ENCODE results near the gene RNASE4. TPM values are rescaled to one million over a fixed set of nuclear protein-coding genes. Genes with fewer than 3 reads are reported as not detected.
A peak's percentile ranks its signal among the peaks of the same experiment; 100 is the strongest.
"Not testable (repeated sequence)": the region's sequence is repeated elsewhere in the genome, so short reads cannot be mapped to it uniquely, and the experiment has no call there.

Gene RNASE4
- total RNA-seq, 2 experiments from 2014 or later, result 0.35 to 0.68 TPM

DNA sequence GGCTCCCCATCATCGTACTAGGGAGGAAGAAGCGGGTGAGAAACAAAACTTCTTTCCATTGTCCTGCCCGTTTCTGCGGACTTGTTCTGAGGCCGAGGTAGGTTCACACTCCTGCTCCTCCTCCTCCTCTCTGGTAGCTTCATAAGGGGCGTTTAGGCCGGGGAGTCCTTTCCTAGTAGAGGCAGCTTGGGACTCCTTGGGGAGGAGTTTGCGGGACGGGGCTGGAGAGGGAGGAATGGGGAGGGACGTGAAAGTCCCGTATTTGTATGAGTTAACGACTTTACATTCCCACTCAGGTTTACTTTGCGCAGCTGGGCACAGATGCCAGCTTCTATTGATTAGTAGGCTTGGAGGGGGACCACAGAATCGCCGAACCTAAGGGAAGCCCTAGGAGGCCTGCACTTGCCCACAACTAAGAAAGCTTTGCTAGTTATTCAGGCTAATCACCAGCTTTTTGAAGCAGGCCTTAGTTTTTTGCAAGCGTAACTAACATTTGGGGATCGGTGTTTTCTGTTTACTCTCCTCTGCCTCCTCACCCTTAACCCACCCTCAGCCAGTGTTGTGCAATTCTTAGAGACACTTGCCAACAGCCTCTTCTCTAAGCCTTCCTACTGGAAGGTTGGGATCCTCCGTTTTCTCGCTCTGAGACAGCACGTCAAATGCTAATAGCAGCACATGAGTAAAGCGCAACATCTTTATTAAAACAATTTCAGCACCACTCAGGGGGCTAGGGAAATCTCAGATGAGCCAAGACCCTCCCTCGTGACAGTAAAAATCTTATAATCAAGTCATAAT lies 499 bp downstream of the RNASE4 start:
- peaks cover 1% of the 10 kb centered on the region for H3K36me3 Mint-ChIP-seq
- no peak overlapping the region for H3K27ac Mint-ChIP-seq
- H3K9me3 Mint-ChIP-seq, result no peaks in the 10 kb centered on the region

DNA sequence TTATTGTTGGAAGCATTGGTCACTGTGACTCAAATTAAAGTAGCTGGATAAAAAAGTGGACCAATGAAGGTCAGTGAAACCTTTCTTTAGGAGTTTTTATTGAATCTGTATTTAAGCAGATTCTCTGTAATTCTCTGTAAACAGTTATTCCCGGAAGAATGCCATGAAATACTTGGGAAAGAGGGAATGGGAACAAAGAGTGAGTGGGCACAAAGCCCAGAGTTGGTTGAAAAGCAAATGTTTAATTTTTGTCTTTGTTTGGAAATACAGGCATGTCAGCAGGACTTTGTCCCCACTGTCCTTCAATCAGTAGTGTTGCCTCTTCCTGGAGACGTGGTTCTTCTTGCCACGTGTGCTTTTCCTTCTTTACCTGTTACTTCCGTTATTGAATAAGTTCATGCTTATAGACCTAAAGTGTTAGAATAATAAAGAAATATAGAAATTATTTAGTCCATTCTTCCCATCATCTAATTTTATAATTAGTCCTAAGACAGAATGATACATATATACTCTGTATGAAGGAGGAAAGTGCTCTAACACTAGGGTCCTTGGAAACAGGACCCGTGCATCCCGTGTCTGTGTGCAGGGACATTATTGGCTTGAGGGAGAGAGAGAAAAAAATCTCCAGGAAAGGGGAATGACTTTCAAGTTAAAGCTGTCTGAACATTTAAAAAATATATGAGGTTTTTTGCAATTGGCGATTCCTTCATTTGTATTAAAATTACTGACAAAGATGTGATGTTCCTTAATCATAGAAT lies 2.2 kb downstream of the RNASE4 start:
- Mint-ChIP-seq H3K27ac (no peak overlapping the region), H3K9me3 (no peaks in the 10 kb centered on the region), H3K36me3 (no peaks in the 10 kb centered on the region), H3K4me3 (no peak overlapping the region), H3K4me1 (peaks cover 19% of the 10 kb centered on the region), H3K27me3 (peaks cover 1% of the 10 kb centered on the region)
- DNase-seq, result no peak

More for the DNA sequence above, 499 bp downstream of the RNASE4 start:
- Mint-ChIP-seq H3K27me3 (peaks cover 5% of the 10 kb centered on the region), H3K4me3 (no peak overlapping the region), H3K4me1 (peaks cover 27% of the 10 kb centered on the region)
- no peak for DNase-seq

DNA sequence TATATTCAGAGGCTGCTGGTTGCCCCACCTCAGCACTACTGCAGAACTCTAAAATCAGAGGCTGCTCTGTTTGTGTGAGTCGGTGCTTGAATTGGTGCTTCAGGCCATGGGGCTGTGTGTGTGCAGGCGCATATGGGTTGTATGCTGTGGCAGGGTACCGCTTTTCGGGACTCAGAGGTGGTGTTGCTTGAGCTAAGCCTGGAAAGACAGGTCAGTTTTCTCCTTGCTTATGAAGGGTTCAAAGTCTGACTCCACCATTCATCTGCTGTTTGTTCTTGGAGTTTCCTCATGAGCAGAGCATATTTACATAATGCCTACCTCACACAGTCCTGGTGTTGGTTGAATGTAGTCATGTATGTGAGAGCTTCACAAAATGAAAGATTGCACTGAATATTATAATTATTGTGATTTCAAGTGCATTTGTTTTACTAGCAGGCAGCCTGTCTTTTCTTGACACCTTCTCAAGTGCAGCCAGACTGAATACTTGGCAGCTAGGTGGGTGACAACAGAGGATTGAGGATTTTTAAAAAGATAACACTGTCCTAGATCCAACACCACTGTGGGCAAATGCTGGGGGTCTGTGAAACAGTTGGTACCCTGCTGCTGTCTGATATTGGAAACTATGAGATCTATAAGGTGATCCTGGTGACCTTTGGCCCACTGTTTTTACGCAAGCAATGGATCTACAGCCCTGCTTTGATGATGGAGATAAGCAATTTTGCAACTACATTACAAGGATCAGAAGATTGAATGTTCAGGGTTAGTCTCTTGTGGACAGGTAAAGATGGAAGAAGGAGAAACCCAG lies 3.2 kb downstream of the RNASE4 start:
- no peak overlapping the region for H3K4me3 Mint-ChIP-seq
- H3K27ac Mint-ChIP-seq, result no peak overlapping the region
- no peak for DNase-seq
- no peaks in the 10 kb centered on the region for H3K27me3 Mint-ChIP-seq
- no peaks in the 10 kb centered on the region for H3K36me3 Mint-ChIP-seq
- H3K9me3 Mint-ChIP-seq, result no peaks in the 10 kb centered on the region
- peaks cover 14% of the 10 kb centered on the region for H3K4me1 Mint-ChIP-seq

DNA sequence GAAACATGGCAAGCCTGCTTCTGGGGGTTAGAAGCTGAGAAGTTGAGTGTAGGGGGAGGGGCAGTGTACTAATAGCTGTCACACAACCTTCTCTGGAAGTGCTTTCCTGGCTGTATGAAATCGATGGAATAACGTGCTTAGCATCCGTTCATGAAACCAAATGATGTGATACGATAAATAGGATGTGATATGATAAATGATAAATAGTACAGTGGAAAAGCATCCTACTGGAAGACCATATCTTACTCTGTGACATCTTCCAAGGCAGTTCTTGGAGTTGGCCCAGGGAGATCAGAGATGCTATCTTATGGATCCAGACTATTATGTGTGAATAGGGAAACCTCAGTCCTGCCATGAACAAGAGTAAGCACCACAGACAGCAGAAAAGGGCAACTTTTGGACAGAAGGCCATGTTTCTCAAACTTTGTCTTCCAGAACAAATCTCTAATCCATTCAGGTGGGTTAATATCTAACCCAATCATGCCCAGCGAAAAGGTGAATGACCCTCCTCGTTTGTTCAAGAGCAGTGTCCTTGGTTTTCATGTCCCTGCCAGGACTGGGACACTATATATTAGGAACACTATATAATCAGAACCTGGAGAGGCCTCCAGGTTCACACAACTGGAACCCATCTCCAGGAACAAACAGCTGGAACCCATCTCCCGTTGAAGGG lies 3.9 kb downstream of the RNASE4 start, which contains the start of gene ANG:
TSS of gene ANG (plus strand) at position 598 of the 673 bp plus-strand sequence. CDS start 4,801 bp downstream, outside the sequence.
- Mint-ChIP-seq H3K27ac (no peak within 1 kb of the TSS), H3K9me3 (no peaks in the 10 kb centered on the region), H3K36me3 (no peaks in the 10 kb centered on the region), H3K4me3 (no peak within 1 kb of the TSS), H3K4me1 (peaks cover 14% of the 10 kb centered on the region), H3K27me3 (no peaks in the 10 kb centered on the region)
- DNase-seq, result no peak

DNA sequence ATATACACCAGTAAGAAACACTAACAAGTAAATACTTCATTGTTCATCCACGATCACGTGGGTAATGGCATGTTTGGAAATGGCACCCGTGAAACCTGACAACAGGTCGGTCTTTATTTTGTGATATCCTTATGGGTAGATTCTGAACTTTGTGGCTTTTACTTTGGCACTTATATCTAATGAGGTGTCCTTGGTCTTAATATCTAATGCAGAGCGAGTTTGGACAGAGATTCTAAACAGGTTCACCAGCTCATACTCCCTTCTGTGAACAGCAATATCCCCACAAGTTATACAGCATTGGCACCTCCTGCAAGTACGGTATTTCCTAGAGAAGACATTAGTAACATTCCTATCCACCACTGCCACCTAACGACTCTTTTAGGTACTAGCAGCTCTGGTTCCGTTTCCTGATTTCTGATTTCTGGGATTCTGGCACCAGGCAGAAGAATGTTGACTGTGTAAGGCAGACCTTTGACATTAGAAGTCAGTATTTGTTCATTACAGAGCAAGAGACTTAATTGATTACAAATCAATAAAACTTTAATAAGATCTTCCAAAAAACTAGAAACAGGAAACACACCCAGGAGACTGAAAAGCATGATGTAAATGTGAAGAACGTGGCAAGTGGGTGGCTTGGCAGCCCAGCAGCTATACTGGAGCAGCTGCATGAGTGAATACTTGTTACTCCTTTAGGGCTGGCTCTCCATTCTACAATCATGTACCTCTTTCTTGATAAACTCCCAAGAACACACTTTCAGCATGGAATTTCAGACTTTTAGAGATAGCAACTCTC lies 6.7 kb downstream of the RNASE4 start:
- Mint-ChIP-seq H3K27ac (no peak overlapping the region), H3K4me3 (peak overlapping the region; percentile 10), H3K4me1 (peaks cover 9% of the 10 kb centered on the region), H3K9me3 (no peaks in the 10 kb centered on the region), H3K36me3 (no peaks in the 10 kb centered on the region), H3K27me3 (no peaks in the 10 kb centered on the region)
- DNase-seq, result peak; percentile 22

DNA sequence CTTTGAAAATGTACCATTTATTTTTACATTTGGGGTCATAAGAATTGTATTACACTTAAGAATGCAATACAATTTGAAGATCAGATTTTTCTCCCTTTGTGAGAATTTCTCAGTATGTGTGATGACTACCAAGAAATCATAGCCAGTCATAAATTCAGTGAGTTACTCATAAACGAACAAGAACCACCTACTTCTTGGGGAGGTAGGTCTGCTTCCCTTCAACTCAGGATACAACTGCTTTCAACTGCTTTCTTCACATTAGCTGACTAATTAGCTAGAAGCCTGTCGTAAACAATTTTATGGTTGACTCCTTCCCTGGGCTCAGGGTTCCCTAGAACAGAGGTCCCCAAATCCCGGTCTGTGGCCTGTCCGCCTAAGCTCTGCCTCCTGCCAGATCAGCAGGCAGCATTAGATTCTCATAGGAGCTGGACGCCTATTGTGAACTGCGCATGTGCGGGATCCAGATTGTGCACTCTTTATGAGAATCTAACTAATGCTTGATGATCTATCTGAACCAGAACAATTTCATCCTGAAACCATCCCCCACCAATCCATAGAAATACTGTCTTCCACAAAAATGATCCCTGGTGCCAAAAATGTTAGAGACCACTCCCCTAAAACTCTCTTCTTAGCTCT lies 7.9 kb downstream of the RNASE4 start:
- no peaks in the 10 kb centered on the region for H3K27me3 Mint-ChIP-seq
- no peaks in the 10 kb centered on the region for H3K9me3 Mint-ChIP-seq
- no peak overlapping the region for H3K27ac Mint-ChIP-seq
- no peaks in the 10 kb centered on the region for H3K36me3 Mint-ChIP-seq
- no peak overlapping the region for H3K4me3 Mint-ChIP-seq
- peaks cover 9% of the 10 kb centered on the region for H3K4me1 Mint-ChIP-seq
- no peak for DNase-seq

DNA sequence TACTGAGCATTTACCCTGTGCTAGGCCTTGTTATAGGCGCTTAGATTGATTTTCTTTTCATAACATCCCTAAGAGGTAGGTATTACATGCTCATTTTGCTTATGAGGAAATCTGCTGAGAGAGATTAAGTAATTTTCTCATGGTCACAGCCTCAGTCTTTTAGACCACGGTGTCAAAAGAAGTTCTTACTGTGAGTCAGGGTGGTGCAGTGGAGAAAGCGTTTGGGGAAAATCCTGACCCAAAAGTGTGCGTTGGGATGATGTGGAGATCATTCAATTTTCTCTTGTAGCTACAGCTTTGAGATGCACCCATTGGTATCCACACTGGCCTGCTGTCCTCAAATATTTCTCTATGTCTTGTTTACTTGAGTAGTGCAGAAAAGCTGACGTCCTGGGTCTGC lies 12.4 kb downstream of the RNASE4 start:
- peaks cover 1% of the 10 kb centered on the region for H3K4me1 Mint-ChIP-seq
- no peaks in the 10 kb centered on the region for H3K36me3 Mint-ChIP-seq
- no peak for DNase-seq
- H3K27me3 Mint-ChIP-seq, result no peaks in the 10 kb centered on the region
- no peaks in the 10 kb centered on the region for H3K9me3 Mint-ChIP-seq
- H3K27ac Mint-ChIP-seq, result no peak overlapping the region
- H3K4me3 Mint-ChIP-seq, result no peak overlapping the region

DNA sequence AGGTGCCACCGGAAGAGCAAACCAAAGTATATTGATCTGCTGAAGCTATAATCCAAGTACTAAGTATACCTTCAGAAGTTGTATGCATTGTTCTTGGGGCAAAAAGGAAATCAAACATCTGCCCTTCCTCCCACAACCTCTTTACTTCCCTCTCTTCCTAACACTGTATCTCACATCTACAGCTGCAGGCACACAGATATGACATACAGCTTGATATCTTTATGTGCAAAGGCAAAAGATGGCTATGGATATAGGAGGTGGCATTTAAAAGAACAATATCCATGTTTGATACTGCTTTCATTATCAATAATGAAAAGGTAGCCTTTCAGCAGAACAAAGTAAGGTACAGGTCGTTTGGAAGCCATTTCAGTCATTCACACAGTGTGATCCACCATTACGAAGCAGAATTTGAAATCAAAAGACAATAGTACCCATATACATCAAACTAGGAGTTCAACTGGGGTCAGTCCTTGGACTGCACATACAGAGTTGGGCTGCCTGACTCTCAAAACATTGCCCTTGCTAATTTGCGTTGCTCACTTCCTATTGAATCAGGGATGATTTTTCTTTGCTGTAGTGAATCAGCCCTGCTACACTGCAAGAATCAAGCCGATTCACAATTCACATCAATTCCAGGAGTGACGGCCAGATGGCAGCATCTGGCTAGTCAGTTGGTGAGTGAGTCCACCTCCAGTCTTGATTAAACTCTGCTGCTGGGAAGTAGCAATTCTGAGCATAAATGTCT lies 13.1 kb downstream of the RNASE4 start:
- peaks cover 1% of the 10 kb centered on the region for H3K4me1 Mint-ChIP-seq
- no peak overlapping the region for H3K4me3 Mint-ChIP-seq
- no peaks in the 10 kb centered on the region for H3K9me3 Mint-ChIP-seq
- no peaks in the 10 kb centered on the region for H3K27me3 Mint-ChIP-seq
- DNase-seq, result peak; percentile 57
- H3K36me3 Mint-ChIP-seq, result no peaks in the 10 kb centered on the region
- no peak overlapping the region for H3K27ac Mint-ChIP-seq

DNA sequence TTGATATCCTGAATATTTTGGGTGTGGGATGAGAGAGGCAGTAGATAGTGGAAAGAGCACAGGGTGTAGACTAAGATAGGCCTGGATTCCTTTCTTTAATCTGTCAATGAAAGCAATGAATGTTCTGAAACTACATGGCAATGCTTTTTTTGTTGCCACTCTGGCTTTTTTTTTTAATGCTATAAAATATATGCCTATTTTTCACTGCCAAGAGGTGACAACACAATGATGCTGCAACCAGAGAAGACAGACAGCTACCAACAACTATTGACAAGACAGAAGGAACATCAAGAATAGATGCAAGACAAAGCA lies 13.6 kb downstream of the RNASE4 start:
- no peak for DNase-seq
- H3K4me3 Mint-ChIP-seq, result no peak overlapping the region
- H3K36me3 Mint-ChIP-seq, result no peaks in the 10 kb centered on the region
- no peak overlapping the region for H3K27ac Mint-ChIP-seq
- no peaks in the 10 kb centered on the region for H3K9me3 Mint-ChIP-seq
- H3K4me1 Mint-ChIP-seq, result peaks cover 1% of the 10 kb centered on the region
- no peaks in the 10 kb centered on the region for H3K27me3 Mint-ChIP-seq

DNA sequence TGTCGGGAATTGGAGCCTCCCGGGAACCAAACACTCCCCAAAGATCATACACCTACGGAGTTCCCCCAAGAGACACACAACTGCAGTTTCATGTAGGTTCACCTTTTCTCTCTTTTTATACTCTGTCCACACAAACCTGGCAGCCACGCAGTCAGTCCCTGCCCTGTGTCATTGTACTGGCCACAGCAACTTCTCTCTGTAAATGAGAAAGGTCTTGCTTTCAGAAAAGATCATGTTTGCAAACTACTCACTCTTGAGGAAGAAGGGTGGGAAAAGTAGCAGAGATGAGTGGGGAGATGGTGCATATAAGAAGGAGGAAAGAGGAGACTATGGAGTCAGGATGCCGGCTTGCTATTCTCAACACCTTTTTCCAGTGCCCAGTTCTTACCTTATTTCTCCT lies 14.6 kb downstream of the RNASE4 start:
- no peak overlapping the region for H3K4me3 Mint-ChIP-seq
- no peaks in the 10 kb centered on the region for H3K9me3 Mint-ChIP-seq
- DNase-seq, result no peak
- H3K4me1 Mint-ChIP-seq, result peaks cover 1% of the 10 kb centered on the region
- no peaks in the 10 kb centered on the region for H3K36me3 Mint-ChIP-seq
- no peak overlapping the region for H3K27ac Mint-ChIP-seq
- H3K27me3 Mint-ChIP-seq, result no peaks in the 10 kb centered on the region

DNA sequence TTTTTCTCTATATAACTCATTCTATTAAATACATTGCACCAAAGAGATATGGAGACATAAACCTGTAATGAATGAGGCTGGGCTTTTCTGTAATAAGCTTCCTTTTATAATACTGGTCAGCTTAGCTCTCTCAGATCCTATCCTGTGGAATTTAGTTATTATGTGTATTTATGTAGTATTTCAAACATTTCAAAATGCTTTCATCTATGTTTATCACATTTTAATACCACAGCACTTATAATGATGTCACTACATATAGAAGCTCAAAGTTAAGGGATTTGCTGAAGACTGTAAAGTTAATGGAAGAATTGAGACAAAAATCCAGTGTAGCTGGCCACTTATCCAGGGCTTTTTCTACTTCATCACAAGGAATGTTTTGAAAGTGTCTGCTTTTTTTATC lies 15.6 kb downstream of the RNASE4 start:
- Mint-ChIP-seq H3K4me1 (peaks cover 1% of the 10 kb centered on the region), H3K9me3 (no peaks in the 10 kb centered on the region), H3K36me3 (no peaks in the 10 kb centered on the region), H3K27ac (no peak overlapping the region), H3K27me3 (no peaks in the 10 kb centered on the region), H3K4me3 (no peak overlapping the region)
- DNase-seq, result no peak

DNA sequence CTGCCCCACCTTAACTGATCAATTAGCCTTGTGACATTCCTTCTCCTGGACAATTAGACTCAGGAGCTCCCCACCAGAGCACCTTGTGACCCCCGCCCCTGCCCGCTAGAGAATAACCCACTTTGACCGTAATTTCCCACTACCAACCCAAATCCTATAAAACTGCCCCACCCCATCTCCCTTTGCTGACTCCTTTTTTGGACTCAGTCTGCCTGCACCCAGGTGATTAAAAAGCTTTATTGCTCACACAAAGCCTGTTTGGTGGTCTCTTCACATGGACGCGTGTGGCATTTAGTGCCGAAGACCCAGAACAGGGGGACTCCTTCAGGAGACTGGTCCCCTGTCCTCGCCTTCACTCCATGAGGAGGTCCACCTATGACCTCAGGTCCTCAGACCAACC lies 16.6 kb downstream of the RNASE4 start:
- not testable (repeated sequence) for H3K27me3 Mint-ChIP-seq, DNase-seq

DNA sequence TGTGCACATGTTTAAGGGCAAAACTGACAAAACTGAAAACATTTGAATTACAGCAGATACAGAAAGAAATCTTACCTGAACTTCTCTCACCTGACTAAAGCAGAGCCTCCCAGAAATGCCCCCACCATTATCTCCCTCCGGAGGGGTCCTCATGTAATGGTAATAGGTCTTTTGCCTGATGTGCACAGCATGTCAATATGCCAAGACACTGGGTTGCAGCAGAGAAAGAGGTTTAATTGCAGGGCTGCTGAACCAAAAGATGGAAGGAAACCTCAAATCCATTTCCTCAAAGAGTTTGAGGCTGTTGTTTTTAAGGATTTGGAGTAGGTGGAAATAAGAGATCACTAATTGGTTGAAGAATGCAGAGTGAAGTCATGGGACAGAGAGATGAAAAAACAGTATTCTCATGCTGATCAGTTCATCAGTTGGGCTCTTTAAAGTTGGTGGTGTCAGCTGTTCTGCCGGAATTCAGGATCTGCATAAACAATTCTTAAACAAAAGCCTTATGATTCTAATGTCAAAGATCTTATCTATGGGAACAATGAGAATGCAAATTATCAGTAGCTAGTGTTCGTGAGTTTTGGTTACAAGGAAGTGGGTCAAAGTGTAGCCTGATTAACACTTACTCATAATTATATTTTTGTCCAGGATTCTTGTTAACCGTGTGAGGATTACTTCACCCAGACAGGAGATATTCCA lies 22.4 kb downstream of the RNASE4 start:
- Mint-ChIP-seq H3K4me1 (no peaks in the 10 kb centered on the region), H3K4me3 (no peak overlapping the region), H3K9me3 (no peaks in the 10 kb centered on the region), H3K27ac (no peak overlapping the region), H3K27me3 (no peaks in the 10 kb centered on the region), H3K36me3 (no peaks in the 10 kb centered on the region)
- DNase-seq, result no peak

More for the DNA sequence above, 16.6 kb downstream of the RNASE4 start:
- H3K4me1 Mint-ChIP-seq, H3K4me3 Mint-ChIP-seq, H3K9me3 Mint-ChIP-seq, H3K27ac Mint-ChIP-seq, H3K36me3 Mint-ChIP-seq: not testable (repeated sequence)
